ENCODE results near the gene GNS.

DNA sequence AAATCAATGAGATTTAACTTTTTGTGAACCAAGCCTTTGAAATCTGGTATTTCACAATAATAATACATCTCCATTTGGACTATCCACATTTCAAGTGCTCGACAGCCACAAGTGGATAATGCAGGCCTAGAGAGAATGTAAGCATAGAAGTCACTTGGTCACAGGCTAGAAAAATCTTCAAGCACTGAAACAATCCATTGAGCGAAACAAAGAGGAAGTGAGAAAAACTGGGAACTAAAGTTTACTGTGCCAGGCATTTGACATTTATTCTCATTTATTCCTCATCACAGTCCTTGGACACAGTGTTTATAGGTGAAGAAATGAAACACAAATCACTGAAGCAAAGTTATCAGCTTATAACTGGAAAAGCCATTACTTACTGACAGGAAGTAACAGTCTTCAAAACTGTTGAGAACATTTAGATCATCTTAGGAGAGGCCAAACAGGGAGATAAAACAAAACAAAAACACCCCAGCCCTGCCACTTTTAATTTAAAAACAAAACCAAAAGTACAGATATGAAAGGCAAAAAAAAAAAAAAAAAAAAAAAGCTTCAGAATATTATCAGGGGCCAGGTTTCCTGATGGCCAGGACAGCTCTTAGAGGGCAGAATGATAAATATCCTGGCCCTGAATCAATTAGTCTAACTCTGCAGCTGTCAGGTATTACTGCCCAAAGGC, 29.2 kb downstream of the GNS start:
- TF ChIP-seq EZH2 (IDR thresholded peaks at IDR 0.05; ENCODE audit: borderline replicate concordance, low read depth, low read length, poor library complexity, severe bottlenecking) (no peak), CTCF (conservative IDR thresholded peaks at IDR 0.05; ENCODE audit: low read depth, low read length) (no peak)

Data from A673 (cell line).